Hypothalamus (tissue), 51 donors: ENCODE measurements around the gene ITGB1BP1.
"Not testable (repeated sequence)": the region's sequence is repeated elsewhere in the genome, so short reads cannot be mapped to it uniquely, and the experiment has no call there.

Experiments
- DNase-seq, 51 donors: peaks; one replicate each; lab custom pipeline; 2025; lab: John Stamatoyannopoulos, UW

ITGB1BP1 gene

DNA sequence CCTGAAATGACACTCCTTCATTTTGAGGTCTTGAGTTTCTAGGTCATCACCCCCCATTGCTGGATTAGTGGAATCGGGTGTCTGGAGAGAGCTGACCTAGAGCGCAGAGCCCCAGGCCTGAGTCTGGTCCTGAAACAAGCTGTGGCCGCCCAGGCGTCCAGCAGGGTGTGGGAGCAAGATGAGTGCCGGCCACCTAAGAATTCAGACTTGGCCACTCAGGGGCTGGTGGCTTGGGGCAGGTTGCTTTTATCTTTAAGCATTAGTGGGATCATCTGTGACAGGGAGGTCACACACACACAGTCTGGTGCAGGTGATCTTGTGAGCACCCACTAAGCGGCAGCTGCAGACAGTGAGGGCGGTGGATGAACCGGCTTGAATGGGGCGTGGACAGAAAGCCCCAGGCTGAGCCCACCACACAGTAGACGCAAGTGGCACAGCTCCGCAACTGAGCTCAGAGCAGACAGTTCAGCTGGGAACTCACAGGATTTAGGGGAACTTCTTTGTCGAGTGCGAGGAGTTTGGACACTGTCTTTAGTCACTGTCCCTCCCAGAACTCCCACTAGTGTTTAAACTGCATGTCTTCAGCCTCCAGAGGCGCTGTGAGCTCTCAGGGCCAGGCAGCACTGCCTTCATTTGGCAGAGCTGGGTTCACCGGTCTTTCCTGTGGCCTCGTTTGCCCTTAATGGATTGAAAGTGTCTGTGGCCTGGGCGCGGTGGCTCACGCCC is 21.5 kb downstream of the ITGB1BP1 start:
- DNase-seq, result no peak

DNA sequence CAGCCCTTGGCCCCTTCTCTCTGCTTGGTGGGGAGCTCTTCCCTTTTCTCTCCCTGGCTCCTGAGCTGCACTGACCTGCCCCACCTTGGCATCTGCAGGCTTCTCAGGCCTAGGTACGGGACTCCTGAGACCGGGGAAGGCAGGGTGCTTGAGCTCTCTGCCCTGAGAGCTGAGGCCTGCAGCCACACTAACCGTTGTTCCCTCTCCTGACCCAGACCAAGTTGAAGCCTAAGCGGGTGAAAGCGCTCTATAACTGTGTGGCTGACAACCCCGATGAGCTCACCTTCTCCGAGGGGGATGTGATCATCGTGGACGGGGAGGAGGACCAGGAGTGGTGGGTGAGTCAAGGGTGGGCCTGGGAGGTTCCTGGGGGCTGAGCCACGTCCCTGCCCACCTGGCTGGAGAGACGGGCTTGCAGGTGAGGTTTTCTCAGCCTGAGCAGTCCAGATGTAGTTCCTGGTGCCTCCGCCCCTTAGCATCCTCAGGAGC is 22.2 kb downstream of the ITGB1BP1 start:
- DNase-seq, result no peak

DNA sequence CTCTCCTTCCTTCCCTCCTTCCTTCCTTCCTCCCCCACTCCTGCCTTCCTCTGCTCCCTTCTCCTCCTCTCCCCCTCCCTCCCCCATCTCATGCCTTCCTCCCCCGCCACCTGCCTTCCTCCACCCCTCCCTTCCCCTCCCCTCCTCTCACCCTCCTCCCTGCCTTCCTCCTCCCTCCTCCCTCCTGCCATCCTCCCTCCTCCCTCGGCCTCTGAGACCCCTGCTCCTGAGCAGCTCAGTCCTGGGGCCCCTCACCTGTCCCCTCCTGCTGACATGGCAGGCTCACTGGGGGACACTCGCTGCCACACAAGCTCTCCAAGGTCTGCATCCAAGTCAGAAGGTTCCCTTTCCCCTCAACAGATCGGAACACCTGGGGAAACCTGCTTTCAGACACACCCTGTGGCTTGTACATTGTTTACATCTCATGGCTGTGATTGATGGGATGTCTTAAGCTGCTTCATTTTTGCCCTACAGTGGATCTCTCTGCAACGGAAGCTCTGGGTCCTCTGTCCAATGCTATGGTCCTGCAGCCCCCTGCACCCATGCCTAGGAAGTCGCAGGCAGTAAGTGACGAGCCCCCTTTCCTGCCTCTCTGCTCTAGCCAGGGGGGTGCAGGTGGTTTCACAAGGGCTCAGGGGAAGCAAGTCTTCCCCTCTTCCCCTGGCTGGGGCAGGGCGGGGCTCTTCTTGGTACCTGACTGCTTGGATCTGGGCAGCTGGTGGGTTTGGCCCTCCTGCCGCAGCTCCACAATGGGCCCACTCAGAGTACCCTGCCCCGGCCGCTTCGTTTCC is 22.9 kb downstream of the ITGB1BP1 start:
- DNase-seq, result no peak

DNA sequence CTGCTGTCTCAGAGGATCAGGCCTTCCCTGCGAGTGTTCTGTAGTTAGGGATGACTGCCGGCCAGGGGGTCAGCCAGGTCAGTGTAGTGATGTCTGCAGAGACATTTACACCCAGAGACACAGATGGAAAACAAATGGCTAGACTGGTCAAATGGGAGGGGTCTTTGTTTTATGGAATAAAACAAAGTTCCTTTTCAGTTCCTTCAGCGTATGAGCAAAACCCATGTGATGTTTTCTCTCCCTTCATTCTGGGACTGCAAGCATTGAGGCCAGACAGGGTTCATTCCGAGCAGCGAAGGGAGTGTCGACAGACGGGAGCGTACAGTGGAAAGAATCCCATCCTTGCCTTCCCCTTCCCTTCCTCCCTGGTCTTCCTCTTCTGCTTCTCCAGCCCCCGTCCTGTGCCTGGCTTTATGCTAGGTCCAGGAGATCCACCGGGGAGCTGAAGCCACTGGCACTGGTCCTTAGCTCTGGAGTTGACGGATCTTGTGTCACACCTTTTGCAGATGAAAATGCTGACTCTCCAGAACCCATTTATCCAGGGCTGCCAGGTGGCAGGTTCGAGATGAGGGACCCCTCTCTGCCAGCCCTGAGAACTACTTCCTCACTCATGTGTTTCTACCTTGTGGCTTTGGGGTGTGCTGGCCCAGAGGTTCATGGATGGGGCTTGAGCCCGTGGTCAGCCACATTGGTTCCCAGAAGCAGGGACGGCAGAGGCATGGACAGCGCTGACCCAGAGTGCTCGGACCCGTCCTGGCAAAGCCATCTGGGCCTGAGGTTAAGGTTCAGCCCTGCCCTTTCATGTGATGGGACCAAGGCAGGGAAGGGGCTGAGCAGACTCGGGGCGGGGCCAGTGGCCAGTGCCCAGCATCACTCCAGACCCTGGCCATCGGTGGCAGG is 24.2 kb downstream of the ITGB1BP1 start:
- DNase-seq, result no peak

DNA sequence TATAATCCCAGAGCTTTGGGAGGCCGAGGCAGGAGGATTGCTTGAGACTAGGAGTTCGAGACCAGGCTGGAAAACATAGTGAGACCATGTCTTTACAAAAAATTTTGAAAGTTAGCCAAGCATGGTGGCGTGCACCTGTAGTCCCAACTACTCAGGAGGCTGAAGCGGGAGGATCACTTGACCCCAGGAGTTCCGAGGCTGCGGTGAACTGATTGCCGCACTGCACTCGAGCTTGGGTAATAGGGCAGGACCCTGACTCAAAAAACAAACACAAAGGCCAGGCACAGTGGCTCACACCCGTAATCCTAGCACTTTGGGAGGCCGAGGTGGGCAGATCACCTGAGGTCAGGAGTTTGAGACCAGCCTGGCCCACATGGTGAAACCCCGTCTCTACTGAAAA is 25.1 kb downstream of the ITGB1BP1 start:
- DNase-seq, result not testable (repeated sequence)

DNA sequence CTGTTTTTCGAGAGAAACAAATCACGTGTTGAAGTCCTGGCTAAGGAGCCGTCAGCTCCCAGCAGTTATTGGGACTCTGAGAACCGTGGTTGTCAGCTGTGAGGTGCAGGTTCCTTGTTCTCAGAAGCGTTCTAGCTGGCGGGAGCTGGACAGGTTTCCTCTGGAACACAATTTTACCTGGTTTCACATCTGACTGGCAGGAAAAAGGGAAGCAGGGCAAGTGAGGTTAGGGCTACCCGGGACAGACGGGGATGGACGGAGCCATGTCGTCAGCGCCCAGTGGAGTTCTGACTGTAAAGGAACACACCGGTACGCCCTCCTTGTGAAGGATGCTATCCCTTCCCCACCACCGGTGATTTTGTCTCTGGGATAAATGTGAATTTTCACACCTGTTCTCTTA is 26.1 kb downstream of the ITGB1BP1 start:
- DNase-seq, result no peak

DNA sequence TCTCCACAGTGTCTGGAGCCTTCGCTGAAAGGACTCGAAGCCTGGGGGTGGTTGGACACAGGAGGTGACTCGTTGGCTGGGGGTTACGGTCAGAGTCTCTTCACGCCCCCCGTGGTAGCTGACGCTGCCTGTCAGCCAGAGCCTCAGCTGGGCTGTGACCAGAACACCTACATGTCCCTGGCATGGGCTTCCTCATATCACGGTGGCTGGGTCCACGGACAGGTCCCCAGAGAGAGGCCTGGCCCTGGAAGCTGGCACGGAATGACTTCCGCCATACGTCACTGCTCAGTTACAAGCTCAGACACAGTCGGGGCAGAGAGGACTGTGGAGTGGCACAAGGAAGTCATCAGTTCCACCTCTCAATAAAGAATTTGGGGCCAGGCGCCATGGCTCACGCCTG is 28.5 kb downstream of the ITGB1BP1 start:
- no peak for DNase-seq

DNA sequence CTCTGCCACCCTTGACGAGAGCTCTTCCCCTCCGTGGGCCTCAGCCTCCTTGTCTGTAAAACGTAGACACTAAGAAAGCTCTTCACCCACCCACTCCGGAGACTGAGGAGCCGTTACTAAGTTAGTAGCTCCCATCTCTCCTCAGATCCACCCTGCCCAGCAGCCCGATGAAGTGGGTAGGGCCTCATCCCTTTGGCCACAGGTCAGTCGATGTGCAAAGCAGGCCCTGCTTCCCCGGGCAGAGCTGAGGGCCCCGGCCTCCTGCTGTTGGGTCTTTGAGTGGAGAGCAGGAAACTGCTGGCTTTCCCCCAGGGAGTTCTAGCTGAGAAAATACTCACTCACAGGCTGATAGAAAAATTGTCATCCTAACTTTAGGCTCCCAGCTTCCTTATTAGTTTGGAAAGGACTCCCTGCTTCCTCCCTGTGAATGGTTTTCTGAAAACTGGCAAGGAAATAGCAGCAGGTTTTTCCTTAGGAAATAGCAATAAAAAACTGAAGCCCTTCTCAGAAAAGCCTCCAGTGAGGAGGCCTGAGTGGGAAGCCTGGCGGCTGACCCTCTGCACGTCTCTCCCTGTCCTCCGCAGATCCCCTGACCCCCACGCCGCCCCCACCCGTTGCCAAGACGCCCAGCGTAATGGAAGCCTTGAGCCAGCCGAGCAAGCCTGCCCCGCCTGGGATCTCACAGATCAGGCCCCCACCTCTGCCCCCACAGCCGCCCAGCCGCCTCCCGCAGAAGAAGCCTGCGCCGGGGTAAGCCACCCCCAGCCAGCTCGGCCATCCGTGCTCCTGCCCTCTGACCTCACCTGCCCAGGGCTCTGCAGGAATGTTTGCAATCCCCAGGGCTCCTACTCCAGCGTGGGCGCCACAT is 30.2 kb downstream of the ITGB1BP1 start:
- DNase-seq, result peak in 4 of 51 donors; percentile 2 to 12 (median 8)

DNA sequence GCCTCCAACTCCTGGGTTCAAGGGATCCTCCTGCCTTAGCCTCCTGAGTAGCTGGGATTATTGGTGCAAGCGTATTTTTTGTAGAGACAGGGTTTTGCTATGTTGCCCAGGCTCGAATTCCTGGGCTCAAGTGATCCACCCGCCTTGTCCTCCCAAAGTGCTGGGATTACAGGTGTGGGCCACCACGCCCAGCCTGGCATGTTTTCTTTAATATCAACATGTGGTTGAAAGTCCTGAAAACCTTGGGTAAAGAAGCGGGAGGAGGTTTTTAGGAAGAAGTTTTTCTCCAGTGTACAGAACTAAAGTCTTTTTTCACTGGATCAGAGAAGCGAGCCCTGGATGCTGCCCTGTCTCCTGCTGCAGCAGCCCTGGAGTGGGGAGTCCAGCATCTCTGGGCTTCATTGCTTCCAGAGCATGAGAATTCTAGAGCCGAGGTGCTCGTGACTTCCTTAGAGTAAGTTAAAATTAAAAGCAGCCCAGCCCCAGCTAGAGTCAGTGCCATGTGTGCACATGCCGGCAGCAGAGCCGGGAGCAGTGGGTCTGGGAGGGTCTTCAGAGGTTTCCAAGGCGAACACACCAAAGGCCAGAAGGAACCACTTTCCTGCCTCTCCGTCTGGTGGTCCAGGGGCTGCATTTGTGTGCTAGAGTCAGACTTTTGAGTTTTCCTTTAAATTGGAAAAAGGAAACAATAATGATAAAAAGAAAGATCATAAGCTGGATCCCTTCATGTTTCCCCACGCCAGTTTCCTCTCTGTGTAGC is 31.2 kb downstream of the ITGB1BP1 start:
- no peak for DNase-seq

DNA sequence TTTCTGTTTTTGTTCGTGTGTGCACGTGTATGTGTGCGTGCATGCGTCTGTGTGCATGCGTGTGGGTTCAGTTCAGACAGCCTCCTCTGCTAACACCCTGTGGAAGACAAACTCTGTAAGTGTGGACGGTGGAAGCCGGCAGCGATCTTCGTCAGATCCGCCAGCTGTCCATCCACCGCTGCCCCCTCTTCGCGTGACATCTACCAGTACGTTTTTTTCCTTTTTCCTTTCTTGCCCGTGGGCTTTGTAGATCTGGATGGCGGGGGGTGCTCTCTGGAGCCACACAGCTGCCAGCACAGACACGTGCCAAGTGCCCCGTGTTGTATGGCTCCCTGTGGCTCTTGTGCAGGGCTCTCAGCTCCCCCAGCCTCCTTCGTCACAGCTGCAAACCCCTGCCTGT is 32.3 kb downstream of the ITGB1BP1 start:
- no peak for DNase-seq

DNA sequence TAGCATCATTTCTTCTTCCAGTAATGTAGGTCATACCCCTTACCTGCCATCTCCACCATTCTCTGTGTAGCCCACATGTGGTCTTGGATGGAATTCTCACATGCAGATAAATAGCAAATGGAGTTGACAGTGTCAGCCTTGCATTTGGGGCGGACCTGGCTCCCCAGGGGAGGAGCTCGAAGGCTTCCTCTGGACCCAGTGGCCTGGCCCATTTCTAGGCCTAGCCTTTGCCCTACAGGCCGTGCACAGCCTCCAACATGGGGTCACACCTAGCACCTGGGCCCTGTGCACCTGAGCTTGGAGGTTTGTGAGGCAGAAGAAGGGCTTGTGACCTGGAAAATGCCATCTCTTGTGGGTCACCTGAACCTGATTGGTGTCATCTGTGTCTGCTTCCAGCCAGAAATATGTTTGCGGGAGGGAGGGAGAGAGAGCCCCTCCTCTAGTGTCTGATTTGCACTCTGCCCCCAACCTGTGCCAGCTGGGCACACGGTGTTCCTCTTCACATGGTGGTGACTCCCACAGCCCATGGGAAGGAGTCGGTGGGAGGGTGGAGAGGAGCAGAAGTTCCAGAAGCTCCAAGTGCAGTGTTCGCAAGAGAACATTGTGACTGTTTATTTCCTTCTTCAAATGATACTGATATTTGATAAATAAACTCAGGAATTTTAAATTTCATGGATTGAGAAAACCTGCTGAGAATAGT is 33.0 kb downstream of the ITGB1BP1 start:
- DNase-seq, result no peak

DNA sequence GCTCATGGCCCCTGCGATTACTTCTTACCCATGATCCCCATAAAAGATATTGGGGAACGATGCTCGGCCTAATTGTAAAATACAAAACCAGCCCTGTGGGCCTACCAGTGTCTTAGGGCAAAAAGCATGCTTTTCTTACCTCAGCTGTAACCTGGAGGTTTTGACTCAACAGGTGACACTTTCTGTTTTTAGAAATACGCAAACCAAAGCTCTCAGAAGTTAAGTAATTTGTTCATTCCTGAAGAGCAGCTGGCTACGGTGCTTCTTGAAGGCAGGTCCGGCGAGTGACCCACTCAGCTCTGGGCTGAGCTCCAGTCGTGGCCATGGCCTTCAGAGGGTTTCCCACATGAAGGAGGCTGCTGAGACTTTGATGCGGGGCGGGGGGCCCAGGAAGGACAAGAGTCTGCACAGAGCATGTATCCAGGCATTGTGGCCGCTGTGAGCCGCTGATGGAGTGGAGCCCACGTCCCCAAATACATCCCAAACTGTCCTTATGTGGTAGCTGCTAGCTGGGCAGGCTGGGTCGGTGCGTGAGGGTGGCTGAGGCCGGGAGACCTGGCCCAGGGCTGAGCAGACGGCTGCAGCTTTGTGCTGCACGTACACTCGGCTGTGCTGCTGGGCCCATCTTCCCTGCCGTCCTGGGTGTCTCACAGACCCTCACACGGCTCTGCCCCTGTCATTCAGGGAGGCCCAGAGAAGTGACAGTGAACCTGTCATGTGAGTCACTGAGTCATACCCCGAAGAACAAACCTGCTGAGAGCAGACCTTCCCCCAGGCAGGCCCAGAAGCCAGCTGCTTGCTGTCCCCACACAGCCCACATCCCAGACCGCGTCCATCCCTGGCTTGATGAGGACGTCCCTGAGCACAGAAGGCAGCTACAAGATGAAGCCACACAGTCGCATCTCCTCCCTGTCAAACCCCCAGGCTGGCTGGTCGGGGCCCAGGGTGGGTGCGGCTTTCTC is 34.1 kb downstream of the ITGB1BP1 start:
- DNase-seq, result no peak

DNA sequence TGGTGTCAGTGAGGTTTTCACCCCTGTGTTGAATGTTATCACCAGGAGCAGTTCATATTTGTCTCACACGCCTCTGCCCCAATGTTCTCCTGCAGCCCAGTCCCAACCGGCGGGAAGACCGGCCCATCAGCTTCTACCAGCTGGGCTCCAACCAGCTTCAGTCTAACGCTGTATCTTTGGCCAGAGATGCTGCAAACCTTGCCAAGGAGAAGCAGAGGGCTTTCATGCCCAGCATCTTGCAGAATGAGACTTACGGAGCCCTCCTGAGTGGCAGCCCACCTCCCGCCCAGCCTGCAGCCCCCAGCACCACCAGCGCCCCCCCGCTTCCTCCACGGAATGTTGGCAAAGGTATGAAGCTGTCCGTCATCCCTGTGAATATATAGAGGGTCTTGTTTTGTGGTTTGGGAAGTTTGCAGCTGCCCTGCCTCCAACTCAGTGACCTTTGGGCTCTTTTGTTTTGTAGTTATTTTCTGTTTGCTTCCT is 35.1 kb downstream of the ITGB1BP1 start:
- DNase-seq, result no peak

DNA sequence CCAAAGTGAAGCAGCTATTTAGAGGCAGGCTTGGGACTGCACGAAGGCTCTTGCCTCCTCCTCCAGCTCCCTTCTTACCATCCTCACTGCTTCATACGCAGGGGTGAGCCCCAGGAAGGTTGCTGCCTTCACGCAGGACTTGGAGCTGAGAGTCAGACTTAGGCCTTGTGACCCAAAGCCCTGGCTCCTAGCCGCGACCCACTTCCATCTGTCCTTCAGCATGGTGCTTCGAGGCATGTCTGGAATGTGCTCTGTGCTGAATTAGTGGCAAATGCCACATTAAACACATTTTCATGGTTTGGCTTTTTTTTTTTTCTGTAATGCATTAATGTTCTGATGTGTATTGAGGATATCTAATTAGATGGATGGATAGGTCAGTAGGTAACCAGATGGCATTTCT is 37.5 kb downstream of the ITGB1BP1 start:
- no peak for DNase-seq

DNA sequence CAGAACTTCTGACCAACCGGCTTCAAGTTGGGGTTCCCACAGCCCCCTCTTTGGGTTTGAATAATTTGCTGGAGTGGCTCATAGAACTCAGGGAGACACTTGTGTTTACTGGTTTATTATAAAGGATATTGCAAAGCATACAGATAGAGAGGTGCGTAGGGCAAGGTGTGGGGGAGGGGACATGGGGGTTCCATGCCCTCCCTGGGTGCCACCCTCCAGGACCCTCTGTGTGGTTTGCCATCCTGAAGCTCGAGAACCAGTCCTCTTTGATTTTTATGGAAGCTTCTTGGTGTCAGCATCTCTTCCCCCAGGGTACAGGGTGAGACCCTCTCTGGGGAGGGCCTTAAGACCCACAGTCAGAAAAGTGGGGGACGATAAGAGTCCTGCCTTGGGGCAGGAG is 38.8 kb downstream of the ITGB1BP1 start:
- no peak for DNase-seq

DNA sequence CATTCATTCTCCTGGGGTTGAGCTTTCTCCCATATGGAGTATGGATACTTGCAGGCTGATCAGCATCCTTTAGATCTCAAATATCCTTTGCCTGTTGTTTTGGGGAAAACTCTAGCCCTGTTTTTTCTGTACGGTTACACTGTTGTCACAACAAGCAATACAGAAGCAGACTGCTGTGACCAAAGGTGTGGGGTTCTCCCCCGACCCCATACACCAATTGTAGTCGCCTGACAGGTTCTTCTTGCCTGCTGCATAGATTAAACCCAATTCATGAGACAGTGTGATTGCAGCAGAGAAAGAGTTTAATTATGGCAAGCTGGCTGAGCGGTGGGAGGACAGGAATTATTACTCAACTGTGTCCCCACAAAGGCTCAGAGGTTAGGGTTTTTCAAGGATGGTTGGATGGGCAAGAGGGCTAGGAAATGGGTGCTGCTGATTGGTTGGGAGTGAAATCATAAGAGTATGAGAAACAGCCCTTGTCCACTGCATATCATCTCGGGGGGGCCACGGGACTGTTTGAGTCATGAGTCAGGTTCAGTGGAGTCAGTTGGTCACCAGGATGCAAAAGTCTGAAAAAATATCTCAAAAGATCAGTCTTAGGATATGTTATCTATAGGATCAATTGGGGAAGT is 40.6 kb downstream of the ITGB1BP1 start:
- no peak for DNase-seq
